K562 (cell line): ENCODE data around the gene ACP4. TPM values are rescaled to one million over a fixed set of nuclear protein-coding genes. Genes with fewer than 3 reads are reported as not detected.

Experiments used
- BCOR ChIP-seq: fragments of 450-650 bp; IDR thresholded peaks from 2 replicates; pipeline ENCODE4 v1.6.1; 2016
- CBFA2T2 ChIP-seq: fragments of 450-650 bp; conservative IDR thresholded peaks from 2 replicates; pipeline ENCODE4 v1.6.1; 2017; ENCODE audit warnings: mild to moderate bottlenecking
- CXXC5 ChIP-seq: fragments of 250-450 bp; sonication (Bioruptor Pico); IDR thresholded peaks from 2 replicates; pipeline ENCODE4 v1.8.0; 2022; ENCODE audit warnings: inconsistent platforms, mild to moderate bottlenecking, moderate library complexity
- ETV5 ChIP-seq: sonication (generic); formaldehyde crosslinking; IDR thresholded peaks from 2 replicates; pipeline ENCODE4 v1.4.0; 2020; ENCODE audit warnings: low read depth, mild to moderate bottlenecking, missing genetic modification reagents
- ETV6 ChIP-seq, 3 experiments: fragments of 150-350 bp in 1 of 3; sonication (generic) in 1 of 3; formaldehyde crosslinking in 1 of 3; IDR thresholded peaks; 2 replicates each; pipeline versions ENCODE4 v1.6.1 to v1.8.0; 2014 to 2022; ENCODE audit warnings: borderline replicate concordance in 2 of 3, low read depth in 2 of 3, antibody characterized with exemption in 1 of 3, low read length in 1 of 3, mild to moderate bottlenecking in 1 of 3, missing genetic modification reagents in 1 of 3
- FOXK2 ChIP-seq, 2 experiments: fragments of 450-650 bp; IDR thresholded peaks in 1 of 2; conservative IDR thresholded peaks in 1 of 2; 2 replicates each; pipeline ENCODE4 v1.6.1; 2016; ENCODE audit warnings: low read depth in 2 of 2, mild to moderate bottlenecking in 1 of 2
- GTF2F1 ChIP-seq: IDR thresholded peaks from 2 replicates; pipeline ENCODE4 v1.6.1; 2011; ENCODE audit warnings: low read depth, low read length, improper control_type of control experiment
- HNRNPL ChIP-seq: fragments of 200-400 bp; formaldehyde crosslinking; IDR thresholded peaks from 2 replicates; pipeline ENCODE4 v1.6.1; 2017; ENCODE audit warnings: low read depth, mild to moderate bottlenecking, low read length
- NR0B1 ChIP-seq: fragments of 450-650 bp; IDR thresholded peaks from one replicate; pipeline ENCODE4 v1.6.1; 2018; ENCODE audit warnings: mild to moderate bottlenecking, moderate library complexity; ENCODE audit not compliant: partially characterized antibody
- NRF1 ChIP-seq, 2 experiments: fragments of 450-650 bp; IDR thresholded peaks in 1 of 2; conservative IDR thresholded peaks in 1 of 2; 2 replicates each; pipeline ENCODE4 v1.6.1; 2014; ENCODE audit warnings: mild to moderate bottlenecking in 2 of 2
- POU5F1 ChIP-seq: fragments of 150-350 bp; IDR thresholded peaks from 2 replicates; pipeline ENCODE4 v1.6.1; 2014; ENCODE audit warnings: borderline replicate concordance, low read length, low read depth, mild to moderate bottlenecking; ENCODE audit not compliant: partially characterized antibody
- RBM22 ChIP-seq: fragments of 200-400 bp; formaldehyde crosslinking; IDR thresholded peaks from 2 replicates; pipeline ENCODE4 v1.6.1; 2018; ENCODE audit warnings: low read length, low read depth; ENCODE audit not compliant: poor library complexity, severe bottlenecking
- RCOR1 ChIP-seq, 2 experiments: IDR thresholded peaks; 2 replicates each; pipeline ENCODE4 v1.6.1; 2012; ENCODE audit warnings: low read depth in 2 of 2, low read length in 2 of 2, borderline replicate concordance in 1 of 2, improper control_type of control experiment in 1 of 2
- RFX5 ChIP-seq: IDR thresholded peaks from 2 replicates; pipeline ENCODE4 v1.6.1; 2011; ENCODE audit warnings: low read depth, mild to moderate bottlenecking, improper control_type of control experiment, low read length
- SMAD3 ChIP-seq: fragments of 450-650 bp; formaldehyde crosslinking; conservative IDR thresholded peaks from 2 replicates; pipeline ENCODE4 v1.4.0; 2020; ENCODE audit warnings: mild to moderate bottlenecking
- TEAD4 ChIP-seq, 2 experiments: sonication (generic) in 1 of 2; formaldehyde crosslinking in 1 of 2; IDR thresholded peaks; 2 replicates each; pipeline versions ENCODE4 v1.6.1 to v1.8.0; 2012 to 2022; ENCODE audit warnings: borderline replicate concordance in 1 of 2, inconsistent platforms in 1 of 2, low read length in 1 of 2, mild to moderate bottlenecking in 1 of 2, missing genetic modification reagents in 1 of 2
- TRIM24 ChIP-seq, 2 experiments: fragments of 450-650 bp; IDR thresholded peaks; 2 replicates each; pipeline ENCODE4 v1.6.1; 2016
- TRIM25 ChIP-seq: fragments of 450-650 bp; IDR thresholded peaks from 2 replicates; pipeline ENCODE4 v1.7.0; 2016; ENCODE audit warnings: borderline replicate concordance
- USF1 ChIP-seq: sonication (generic); formaldehyde crosslinking; IDR thresholded peaks from 2 replicates; pipeline ENCODE4 v1.9.0; 2022; ENCODE audit warnings: mild to moderate bottlenecking, missing genetic modification reagents
- ZBTB1 ChIP-seq: sonication (generic); formaldehyde crosslinking; IDR thresholded peaks from 2 replicates; pipeline ENCODE4 v1.8.1; 2023; ENCODE audit warnings: missing genetic modification reagents, low read depth, mild to moderate bottlenecking, borderline replicate concordance
- ZFP36 ChIP-seq: fragments of 150-350 bp; IDR thresholded peaks from 2 replicates; pipeline ENCODE4 v1.6.1; 2018; ENCODE audit warnings: low read length, low read depth; ENCODE audit not compliant: partially characterized antibody
- ZNF224 ChIP-seq: sonication (generic); formaldehyde crosslinking; IDR thresholded peaks from 2 replicates; pipeline ENCODE4 v1.8.0; 2022; ENCODE audit warnings: mild to moderate bottlenecking, missing genetic modification reagents
- ZNF311 ChIP-seq: fragments of 250-450 bp; sonication (Bioruptor Pico); IDR thresholded peaks from 2 replicates; pipeline ENCODE4 v1.4.0; 2020; ENCODE audit warnings: mild to moderate bottlenecking, moderate library complexity
- ZNF766 ChIP-seq: fragments of 200-800 bp; sonication (Bioruptor generic); conservative IDR thresholded peaks from 2 replicates; pipeline ENCODE4 v1.6.1; 2016; ENCODE audit warnings: missing genetic modification characterization, missing compliant biosample characterization
- polyA plus RNA-seq, 8 experiments: library from polyadenylated mRNA; depleted of rRNA in 4 of 8; stranded (reverse) in 5 of 8; unstranded in 3 of 8; fragments of >200 nt; fragmentation: Nextera tagmentation in 2 of 8; fragmentation: Illumina TruSeq in 1 of 8; extraction: Ambion mirVana in 2 of 8; extraction: Trizol in 1 of 8; gene quantifications; 2 replicates each; pipeline versions ENCODE4 v1.2.1 to v1.2.3, GENCODE V29; 2011 to 2014; ENCODE audit warnings: inconsistent platforms in 1 of 8, missing spikeins in 1 of 8
- total RNA-seq, 7 experiments: library from RNA; depleted of rRNA in 6 of 7; stranded (reverse); fragments of >200 nt in 6 of 7; fragmentation: Illumina TruSeq in 2 of 7; extraction: Trizol in 2 of 7; gene quantifications; 2 replicates each; pipeline versions ENCODE4 v1.2.1 to v1.2.3, GENCODE V29; 2011 to 2021; ENCODE audit warnings: low replicate concordance in 1 of 7

ACP4 gene
- total and polyA plus RNA-seq, 9 of the 15 experiments (the other 6 are each of a cell fraction or from before 2014, with no cell fraction given): not detected

GRCh38 chr19:50796634-50797428 is 6.6 kb downstream of the ACP4 start (continued):
- TF ChIP-seq USF1 (CRISPR knock-in tag) (no peak; the same call in 1 of the 2 replicates), CXXC5 (CRISPR knock-in tag) (no peak), CBFA2T2 (no peak), NRF1 (conservative IDR thresholded peaks at IDR 0.05 in 1 of 2, IDR thresholded peaks at IDR 0.05 in 1 of 2) (no peak), POU5F1 (no peak), SMAD3 (0 out of 2 replicates have a peak, but pooled peaks have one; percentile 10), TRIM25 (no peak), RCOR1 (IDR thresholded peaks at IDR 0.05; ENCODE audit: borderline replicate concordance in 1 of 2, low read depth in 2 of 2, low read length in 2 of 2) (no peak), ZFP36 (no peak), TRIM24 (IDR thresholded peaks at IDR 0.05) (no peak), ETV5 (CRISPR knock-in tag) (no peak), RFX5 (no peak), BCOR (no peak), ETV6 (IDR thresholded peaks at IDR 0.05; ENCODE audit: borderline replicate concordance in 1 of 2, low read depth in 2 of 2, low read length in 1 of 2) (no peak), ETV6 (CRISPR knock-in tag; IDR thresholded peaks at IDR 0.05; ENCODE audit: borderline replicate concordance) (no peak), TEAD4 (IDR thresholded peaks at IDR 0.05; ENCODE audit: low read length) (no peak), TEAD4 (CRISPR knock-in tag; IDR thresholded peaks at IDR 0.05; ENCODE audit: borderline replicate concordance) (no peak), ZNF224 (no peak), FOXK2 (conservative IDR thresholded peaks at IDR 0.05 in 1 of 2, IDR thresholded peaks at IDR 0.05 in 1 of 2; ENCODE audit: low read depth in 2 of 2) (no peak), RBM22 (peak; percentile 81), ZNF766 (CRISPR knock-in tag) (no peak), HNRNPL (no peak), GTF2F1 (no peak), ZNF311 (no peak), NR0B1 (no peak), ZBTB1 (CRISPR knock-in tag) (no peak)
